Endothelial cell of umbilical vein (primary cell): ENCODE data around the gene RAD51B.

Experiments used
- CTCF ChIP-seq, 2 donors: IDR thresholded peaks; 1 replicate in 1 of 2; 2 replicates in 1 of 2; pipeline ENCODE4 v1.5.1; 2011; ENCODE audit warnings: low read length in 2 of 2, mild to moderate bottlenecking in 2 of 2, moderate library complexity in 2 of 2, control low read depth in 1 of 2, inconsistent platforms in 1 of 2, low read depth in 1 of 2; ENCODE audit not compliant: insufficient read depth in 1 of 2; ENCODE audit errors: extremely low read depth in 1 of 2
- FOS ChIP-seq: IDR thresholded peaks from 2 replicates; pipeline ENCODE4 v1.6.1; 2011; ENCODE audit warnings: mild to moderate bottlenecking, low read length, moderate library complexity, borderline replicate concordance; ENCODE audit not compliant: insufficient read depth
- JUN ChIP-seq: IDR thresholded peaks from 2 replicates; pipeline ENCODE4 v1.6.1; 2011; ENCODE audit warnings: borderline replicate concordance, low read depth; ENCODE audit not compliant: insufficient read length, insufficient read depth
- POLR2AphosphoS5 ChIP-seq: IDR thresholded peaks from 2 replicates; pipeline ENCODE4 v1.6.1; 2012; ENCODE audit warnings: low read depth, mild to moderate bottlenecking, control low read depth, low read length, moderate library complexity; ENCODE audit not compliant: insufficient read depth

- TF ChIP-seq CTCF (IDR thresholded peaks at IDR 0.05; ENCODE audit: extremely low read depth in 1 of 2, insufficient read depth in 1 of 2, low read depth in 1 of 2, low read length in 2 of 2) (no peak), POLR2AphosphoS5 (no peak), FOS (no peak), JUN (no peak)
Measured at GRCh38 chr14:67886191-67886590, 66.6 kb downstream of the RAD51B start.
